ENCODE results near the gene RGS7.
"Not testable (repeated sequence)": the region's sequence is repeated elsewhere in the genome, so short reads cannot be mapped to it uniquely, and the experiment has no call there.

The RGS7 gene

GRCh38 chr1:241095847-241096246 is 261.2 kb downstream of the RGS7 start:
- DNase-seq = no peak
- intact Hi-C loops (cut with DNase I) = no loop called here

DNA sequence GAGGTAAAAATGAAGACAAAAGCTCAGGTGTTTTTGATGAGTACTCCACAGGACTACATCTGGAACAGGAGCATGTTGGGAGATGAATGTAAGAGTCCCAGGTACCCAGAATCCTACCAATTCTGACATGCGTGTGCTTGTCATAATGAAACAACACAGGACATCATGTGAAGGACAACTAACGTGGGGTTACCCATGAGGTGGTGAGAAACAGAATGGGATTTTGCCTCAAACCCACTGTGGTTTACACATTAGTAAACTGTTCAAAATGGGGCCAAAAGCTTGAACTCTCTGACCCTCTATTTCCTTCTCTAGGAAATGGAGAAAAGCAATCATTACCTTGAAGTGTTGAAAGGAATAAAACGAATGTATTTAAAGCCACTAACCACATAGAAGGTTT is 266.2 kb downstream of the RGS7 start:
- no peak for DNase-seq
- intact Hi-C loops (cut with DNase I) = no loop called here

DNA sequence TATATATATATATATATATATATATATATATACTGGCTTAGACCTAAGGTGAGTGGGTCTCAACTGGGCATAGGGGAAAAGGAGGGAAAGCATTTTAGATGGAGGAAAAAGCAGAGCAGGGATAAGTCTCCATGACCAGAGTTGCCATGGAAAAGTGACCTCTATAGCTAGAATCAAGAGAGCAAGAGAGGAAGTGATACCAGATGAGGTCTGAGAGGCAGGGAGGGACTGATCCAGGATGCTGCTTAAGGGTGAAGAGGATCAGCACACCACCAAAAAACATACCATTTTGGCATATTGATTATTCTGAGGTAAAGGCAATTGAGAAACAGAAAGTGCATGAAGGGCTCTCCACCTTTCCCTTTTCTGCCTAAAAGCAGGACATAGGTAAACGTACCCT is 267.9 kb downstream of the RGS7 start:
- intact Hi-C loops (cut with DNase I); DNase-seq: not testable (repeated sequence)

GRCh38 chr1:241088075-241088474 is 268.9 kb downstream of the RGS7 start:
- intact Hi-C loops (cut with DNase I); DNase-seq: not testable (repeated sequence)

DNA sequence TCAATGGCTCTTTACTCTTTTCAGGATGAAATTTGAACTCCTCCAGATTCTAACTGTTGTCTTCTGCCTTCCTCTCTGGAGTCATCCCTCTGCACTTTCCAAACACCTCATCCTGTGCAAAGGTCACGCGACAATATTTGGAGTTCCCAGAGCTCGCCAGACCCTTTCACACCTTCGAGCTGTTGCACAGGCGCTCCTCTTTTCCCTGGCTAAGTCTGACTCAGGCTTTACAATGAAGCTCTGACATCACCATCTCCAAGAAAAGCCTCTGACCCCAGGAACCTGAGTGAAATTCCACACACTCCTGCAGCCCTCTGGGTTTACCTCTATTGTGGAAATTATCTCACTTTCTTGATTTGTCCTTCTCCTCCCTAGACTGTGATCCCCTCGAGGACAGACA is 270.3 kb downstream of the RGS7 start:
- no peak for DNase-seq
- intact Hi-C loops (cut with DNase I) = no loop called here

DNA sequence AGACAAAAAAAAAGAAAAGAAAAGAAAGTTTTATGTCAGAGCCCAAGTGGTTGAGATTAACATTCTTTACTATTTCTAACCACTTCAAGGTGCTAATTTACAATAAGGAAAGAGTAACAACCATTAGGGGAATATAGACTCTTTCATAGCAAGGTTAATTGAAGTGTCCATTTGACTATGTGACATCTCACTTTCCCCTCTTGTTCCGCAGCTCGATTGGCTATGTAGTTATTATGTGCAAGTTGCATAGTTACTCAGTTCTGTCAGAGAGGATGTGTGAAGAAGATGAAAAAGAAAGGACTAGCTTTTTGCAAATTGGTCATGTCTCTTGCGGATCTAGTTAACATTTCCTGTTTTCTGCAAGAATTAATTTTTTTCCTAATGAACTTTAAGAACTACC is 273.7 kb downstream of the RGS7 start:
- no peak for DNase-seq
- intact Hi-C loops (cut with DNase I) = no loop called here

- intact Hi-C loops (cut with DNase I) = no loop called here
- DNase-seq = no peak
Observed at GRCh38 chr1:241081473-241081872, 275.5 kb downstream of the RGS7 start.

DNA sequence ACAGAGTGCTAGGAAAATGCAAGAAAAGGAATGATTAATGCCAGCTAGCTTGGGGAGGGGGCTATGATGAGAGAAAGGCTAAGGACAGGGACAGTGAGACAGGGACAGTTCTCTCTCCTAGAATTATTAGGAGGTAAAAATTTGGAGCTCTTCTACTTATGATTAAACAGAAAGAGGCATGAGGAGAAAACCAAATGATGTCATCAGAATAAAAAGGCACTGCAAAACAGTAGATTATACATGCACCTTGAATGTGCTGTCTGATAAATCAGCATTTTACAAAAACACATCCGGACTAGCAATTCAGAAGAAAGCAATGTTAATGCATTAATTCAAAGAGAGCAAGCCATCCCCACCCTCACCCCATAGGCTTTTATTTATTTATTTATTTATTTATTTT is 277.5 kb downstream of the RGS7 start:
- DNase-seq = no peak
- intact Hi-C loops (cut with DNase I) = no loop called here

- DNase-seq = no peak
- intact Hi-C loops (cut with DNase I) = no loop called here
Observed at GRCh38 chr1:241079047-241079446, 278.0 kb downstream of the RGS7 start.

- peak in 8 of 10 donors; percentile 9 to 82 (median 30) for DNase-seq
- intact Hi-C loops (cut with DNase I) = no loop called here
Observed at GRCh38 chr1:241077386-241078147, 279.4 kb downstream of the RGS7 start.

DNA sequence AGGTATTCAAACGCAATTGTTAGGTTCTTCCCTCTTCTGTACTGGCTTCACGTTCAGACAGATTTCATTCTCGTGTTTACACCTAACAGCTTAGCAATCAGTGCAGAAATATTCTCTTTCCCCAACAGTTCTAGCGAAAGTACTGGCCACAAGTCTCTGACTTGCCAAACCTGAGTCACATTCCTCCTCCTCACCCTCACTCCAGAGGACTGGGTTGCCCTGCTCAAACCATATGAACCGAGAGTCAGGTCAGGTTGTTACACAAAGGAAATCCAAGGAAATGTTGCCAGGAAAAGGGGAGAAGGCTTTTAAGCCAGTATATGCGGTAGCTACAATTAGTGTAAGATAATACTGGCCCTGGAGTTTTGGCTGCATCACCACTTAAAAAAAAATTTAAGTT is 282.5 kb downstream of the RGS7 start:
- no peak for DNase-seq
- intact Hi-C loops (cut with DNase I) = no loop called here

GRCh38 chr1:241068359-241068758 is 288.6 kb downstream of the RGS7 start:
- no peak for DNase-seq
- intact Hi-C loops (cut with DNase I) = no loop called here

DNA sequence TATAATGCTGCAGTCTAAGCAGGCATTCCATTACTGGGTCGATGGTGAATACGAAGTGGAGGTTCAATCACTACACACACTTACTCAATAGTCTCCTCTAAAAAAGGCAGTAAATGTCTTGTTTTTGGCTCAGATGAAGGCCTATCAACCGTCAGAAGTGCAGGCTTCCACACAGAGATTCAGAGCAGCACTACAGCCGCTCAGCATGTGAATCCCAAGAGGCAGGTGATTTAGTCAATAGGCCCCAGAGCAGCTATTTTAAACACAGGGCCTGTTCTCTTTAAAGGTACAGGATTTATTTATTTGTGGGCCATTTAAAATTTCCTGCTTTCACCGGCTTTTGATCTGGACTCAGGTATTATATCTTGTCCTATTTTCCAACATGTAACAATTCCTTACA is 293.7 kb downstream of the RGS7 start:
- intact Hi-C loops (cut with DNase I) = no loop called here
- no peak for DNase-seq

GRCh38 chr1:241061062-241061461 is 295.9 kb downstream of the RGS7 start:
- intact Hi-C loops (cut with DNase I) = no loop called here
- DNase-seq = no peak

- no peak for DNase-seq
- intact Hi-C loops (cut with DNase I) = no loop called here
Observed at GRCh38 chr1:241048622-241049021, 308.4 kb downstream of the RGS7 start.

- no peak for DNase-seq
- intact Hi-C loops (cut with DNase I) = no loop called here
Observed at GRCh38 chr1:241045659-241046058, 311.3 kb downstream of the RGS7 start.

DNA sequence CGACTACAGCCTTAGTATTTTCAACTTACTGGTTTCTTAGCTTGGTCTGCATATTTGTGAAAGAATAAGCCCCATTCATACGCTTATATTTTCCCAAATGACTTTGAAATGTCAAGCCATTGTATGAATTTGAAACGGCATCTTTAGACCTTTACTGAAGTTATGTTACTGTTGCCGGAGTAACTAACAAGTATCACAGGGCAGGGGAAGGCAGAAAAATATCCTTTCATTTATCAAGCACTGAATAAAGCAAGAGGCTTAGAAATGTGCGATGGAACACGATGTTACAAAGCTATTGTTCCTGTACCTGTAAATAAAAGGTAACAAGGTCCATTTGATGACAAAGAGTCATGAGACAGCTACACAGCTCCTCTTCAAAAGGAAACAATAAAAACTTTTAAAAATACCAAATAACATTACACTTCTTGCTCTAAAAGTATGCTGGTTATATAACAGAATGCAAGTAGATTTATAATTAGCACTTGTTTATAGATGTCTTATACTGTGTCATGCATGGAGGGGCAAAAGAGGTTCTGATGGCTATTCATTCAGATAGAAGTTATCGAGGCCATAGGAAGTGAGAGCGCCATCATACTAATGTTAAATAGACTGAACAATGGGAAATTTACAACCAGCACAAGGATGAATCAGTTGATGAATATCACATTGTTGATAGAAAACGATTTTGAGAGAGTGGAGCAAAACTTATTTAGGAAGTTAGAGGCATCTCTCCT is 322.6 kb downstream of the RGS7 start:
- DNase-seq = no peak
- intact Hi-C loops (cut with DNase I) = no loop called here

DNA sequence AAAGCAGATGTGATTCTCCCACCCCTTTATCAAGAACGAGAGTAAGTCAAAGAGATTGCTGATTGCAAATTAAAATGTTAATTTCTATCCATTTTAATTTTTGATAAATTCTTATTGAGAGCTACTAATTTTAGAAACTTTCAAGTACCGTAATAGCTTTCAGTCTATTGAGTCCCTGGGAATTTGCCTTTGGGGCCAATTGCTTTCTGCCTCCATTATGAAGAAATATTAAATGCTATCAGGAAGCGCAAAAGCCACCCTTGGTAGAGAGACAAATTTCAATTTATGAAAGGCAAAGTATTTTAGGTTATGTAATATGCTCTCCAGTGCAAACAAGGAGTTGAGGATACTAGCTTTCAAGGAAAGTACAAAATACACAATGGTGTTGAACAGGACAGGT is 332.2 kb downstream of the RGS7 start:
- intact Hi-C loops (cut with DNase I) = no loop called here
- DNase-seq = no peak

DNA sequence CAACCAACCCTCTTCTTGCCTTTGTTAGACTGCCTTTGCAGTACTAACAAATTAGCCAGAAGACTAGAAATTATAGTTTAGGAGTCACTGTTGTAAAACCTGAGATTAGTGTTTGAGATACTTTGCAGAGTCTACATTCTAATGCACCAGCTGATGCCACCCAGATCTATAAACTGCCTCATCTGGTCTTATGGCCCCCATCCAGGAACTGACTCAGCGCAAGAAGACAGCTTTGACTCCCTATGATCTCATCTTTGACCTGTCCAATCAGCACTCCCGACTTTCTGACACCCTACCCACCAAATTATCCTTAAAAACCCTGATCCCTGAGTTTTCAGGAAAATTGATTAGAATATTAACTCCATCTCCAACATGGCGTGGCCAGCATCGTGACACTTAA is 334.6 kb downstream of the RGS7 start:
- no peak for DNase-seq
- intact Hi-C loops (cut with DNase I) = no loop called here

- no peak for DNase-seq
Observed at GRCh38 chr1:241020851-241021697, 335.9 kb downstream of the RGS7 start.

GRCh38 chr1:241012708-241013340 is 344.2 kb downstream of the RGS7 start:
- intact Hi-C loops (cut with DNase I) = no loop called here
- no peak for DNase-seq

More at GRCh38 chr1:241020851-241021697, 335.9 kb downstream of the RGS7 start:
- intact Hi-C loops (cut with DNase I) = no loop called here

Data from posterior cingulate gyrus (tissue), 11 donors.